CD4-positive, alpha-beta T cell (primary cell): ENCODE measurements around the gene PIR. TPM values are rescaled to one million over a fixed set of nuclear protein-coding genes. Genes with fewer than 3 reads are reported as not detected.

Experiments
- ATAC-seq: fragments of 200-7000 bp; cut with Tn5 transposase; one replicate; pipeline ENCODE4 v1.10.0; 2022; ENCODE audit warnings: mild to moderate bottlenecking; ENCODE audit not compliant: poor library complexity
- CTCF ChIA-PET: fragments of 350-600 bp; sonication (Branson Sonifier 250); formaldehyde crosslinking; loops from one replicate; lab custom pipeline; 2021; ENCODE audit warnings: antibody characterized with exemption, inconsistent platforms; lab: Charles Lee
- POLR2A ChIA-PET: fragments of 350-600 bp; sonication (Branson Sonifier 250); formaldehyde crosslinking; loops from one replicate; lab custom pipeline; 2021; ENCODE audit warnings: antibody characterized with exemption, inconsistent platforms; lab: Charles Lee
- DNase-seq, 14 experiments: peaks; one replicate each; pipeline ENCODE4 v3.0.0-alpha.2; 2013 to 2020; ENCODE audit warnings: mixed read lengths in 2 of 14
- H3K27ac ChIP-seq, 2 donors: one replicate each; pipeline versions ENCODE4 v1.5.1 to v1.7.0; 2013; ENCODE audit warnings: low read length in 2 of 2, low read depth in 1 of 2, mild to moderate bottlenecking in 1 of 2
- H3K27me3 ChIP-seq, 2 experiments: 1 replicate in 1 of 2; 2 replicates in 1 of 2; pipeline versions ENCODE4 v1.6.1 to v1.7.0; 2013; ENCODE audit warnings: low read length in 2 of 2, control low read depth in 1 of 2, mild to moderate bottlenecking in 1 of 2, moderate library complexity in 1 of 2; ENCODE audit not compliant: insufficient read depth in 2 of 2, control insufficient read depth in 1 of 2
- H3K36me3 ChIP-seq: one replicate; pipeline ENCODE4 v1.6.1; 2013; ENCODE audit warnings: low read length, control low read depth; ENCODE audit not compliant: insufficient read depth
- H3K4me1 ChIP-seq: one replicate; pipeline ENCODE4 v1.6.1; 2013; ENCODE audit warnings: low read length, control low read depth; ENCODE audit not compliant: insufficient read depth
- H3K4me3 ChIP-seq: one replicate; pipeline ENCODE4 v1.5.1; 2013; ENCODE audit warnings: mild to moderate bottlenecking, low read length, moderate library complexity
- H3K9me3 ChIP-seq, 2 experiments: 1 replicate in 1 of 2; 2 replicates in 1 of 2; pipeline versions ENCODE4 v1.6.1 to v1.7.0; 2013; ENCODE audit warnings: low read length in 2 of 2, mild to moderate bottlenecking in 2 of 2, control low read depth in 1 of 2, moderate library complexity in 1 of 2; ENCODE audit not compliant: control insufficient read depth in 1 of 2, insufficient read depth in 1 of 2
- H3K27ac Mint-ChIP-seq: one replicate; pipeline ENCODE4 v1.8.0; 2020; ENCODE audit warnings: mixed read lengths
- H3K27me3 Mint-ChIP-seq: one replicate; pipeline ENCODE4 v1.8.0; 2021; ENCODE audit warnings: mixed read lengths
- H3K36me3 Mint-ChIP-seq: one replicate; pipeline ENCODE4 v1.8.0; 2021; ENCODE audit warnings: low read depth, mixed read lengths
- H3K4me1 Mint-ChIP-seq: one replicate; pipeline ENCODE4 v1.8.0; 2021; ENCODE audit warnings: low read depth, mixed read lengths
- H3K4me3 Mint-ChIP-seq: one replicate; pipeline ENCODE4 v1.8.0; 2020; ENCODE audit warnings: mild to moderate bottlenecking, mixed read lengths
- H3K9me3 Mint-ChIP-seq: one replicate; pipeline ENCODE4 v1.8.0; 2020; ENCODE audit warnings: mixed read lengths
- CTCF ChIP-seq: fragments of 200-600 bp; IDR thresholded peaks from one replicate; pipeline ENCODE4 v1.8.0; 2022; ENCODE audit warnings: antibody characterized with exemption, mild to moderate bottlenecking
- intact Hi-C, 2 experiments: fragments of 100-400 bp; cut with DNase I in 1 of 2; cut with micrococcal nuclease in 1 of 2; formaldehyde crosslinking; loops; one replicate each; pipeline versions ENCODE4 v1.15.1 to v1.9.0; 2023 to 2025; cut with DNase I, micrococcal nuclease
- polyA plus RNA-seq, 2 donors: library from polyadenylated mRNA; unstranded; fragments of 120-200 nt; gene quantifications; one replicate each; pipeline ENCODE4 v1.2.1, GENCODE V29; 2013
- total RNA-seq, 174 experiments: library from RNA in 2 of 174; stranded (reverse) in 2 of 174; gene quantifications; one replicate each; pipeline ENCODE4 v1.2.3 and lab custom pipeline; 2021 to 2026

The PIR gene
- total RNA-seq, result not detected
- polyA plus RNA-seq (2013, experiment 1 of 2), result 0.08 TPM
- 0.12 TPM for polyA plus RNA-seq (2013, experiment 2 of 2)
- total RNA-seq (lab: John Stamatoyannopoulos, UW), result 0 to 3.4 (median 0.16) reads per million in 172 experiments

GRCh38 chrX:15493118-15493962, at the start of gene PIR:
Gene PIR, minus strand, starts transcription at chrX:15493333. Its CDS starts 2,076 bp downstream, at chrX:15491257.
- Histone ChIP-seq H3K27ac (no peak within 1 kb of the TSS), H3K4me3 (peak within 1 kb of the TSS; percentile 56), H3K36me3 (no peaks in the 10 kb centered on the region), H3K27me3 (peaks cover 0 to 8% of the 10 kb centered on the region in 2 experiments), H3K4me1 (peaks cover 9% of the 10 kb centered on the region), H3K9me3 (no peaks in the 10 kb centered on the region)
- DNase-seq, result peak in 11 of 14 experiments; percentile 1 to 59 (median 22)
- H3K27ac Mint-ChIP-seq, result no peak within 1 kb of the TSS
- H3K36me3 Mint-ChIP-seq, result no peaks in the 10 kb centered on the region
- TF ChIP-seq CTCF, result no peak
- no peaks in the 10 kb centered on the region for H3K9me3 Mint-ChIP-seq
- no peaks in the 10 kb centered on the region for H3K4me1 Mint-ChIP-seq
- peak; percentile 67 for ATAC-seq
- POLR2A ChIA-PET, result no interaction called here
- intact Hi-C loops, result loop anchor here (10.0 kb wide), 4 partner anchors 161 to 1201 kb away; no protein-coding TSS in a partner anchor
- H3K4me3 Mint-ChIP-seq, result peak within 1 kb of the TSS; percentile 84
- H3K27me3 Mint-ChIP-seq, result peaks cover 5% of the 10 kb centered on the region
- CTCF ChIA-PET, result no interaction called here

- Histone ChIP-seq H3K4me1 (no peaks in the 10 kb centered on the region), H3K4me3 (no peak overlapping the region), H3K27ac (no peak overlapping the region), H3K27me3 (no peaks in the 10 kb centered on the region), H3K9me3 (no peaks in the 10 kb centered on the region), H3K36me3 (no peaks in the 10 kb centered on the region)
- CTCF ChIA-PET, result no interaction called here
- H3K4me3 Mint-ChIP-seq, result no peak overlapping the region
- TF ChIP-seq CTCF, result no peak
- POLR2A ChIA-PET, result no interaction called here
- ATAC-seq, result no peak
- H3K36me3 Mint-ChIP-seq, result no peaks in the 10 kb centered on the region
- no peaks in the 10 kb centered on the region for H3K4me1 Mint-ChIP-seq
- H3K27ac Mint-ChIP-seq, result no peak overlapping the region
- H3K27me3 Mint-ChIP-seq, result peaks cover 14% of the 10 kb centered on the region
- intact Hi-C loops, result no loop called here
- DNase-seq, result no peak
- H3K9me3 Mint-ChIP-seq, result no peaks in the 10 kb centered on the region
Observed at GRCh38 chrX:15530318-15530717, 37.2 kb upstream of the PIR start.

GRCh38 chrX:15529165-15529564, 36.0 kb upstream of the PIR start:
- Mint-ChIP-seq H3K4me3 (no peak overlapping the region), H3K27me3 (peaks cover 14% of the 10 kb centered on the region), H3K27ac (no peak overlapping the region), H3K9me3 (no peaks in the 10 kb centered on the region), H3K36me3 (no peaks in the 10 kb centered on the region), H3K4me1 (no peaks in the 10 kb centered on the region)
- DNase-seq (no peak), ATAC-seq (no peak)
- Histone ChIP-seq H3K27ac (no peak overlapping the region), H3K4me1 (no peaks in the 10 kb centered on the region), H3K36me3 (no peaks in the 10 kb centered on the region), H3K27me3 (no peaks in the 10 kb centered on the region), H3K9me3 (no peaks in the 10 kb centered on the region), H3K4me3 (no peak overlapping the region)
- ChIA-PET POLR2A (no interaction called here), CTCF (interaction anchor here (0.6 kb wide), 1 partner anchor 30 kb away, joined by 4 read pairs; no protein-coding TSS in a partner anchor)
- TF ChIP-seq CTCF, result no peak
- intact Hi-C loops, result no loop called here
